SH-SY5Y (cell line): ENCODE data around the gene ZNF274.

ENCODE experiments used
- GATA2 ChIP-seq: IDR thresholded peaks from 2 replicates; pipeline ENCODE4 v1.6.1; 2011; ENCODE audit warnings: mild to moderate bottlenecking, low read depth, low read length
- GATA3 ChIP-seq: IDR thresholded peaks from 2 replicates; pipeline ENCODE4 v1.6.1; 2011; ENCODE audit warnings: low read depth, mild to moderate bottlenecking, low read length, moderate library complexity

DNA sequence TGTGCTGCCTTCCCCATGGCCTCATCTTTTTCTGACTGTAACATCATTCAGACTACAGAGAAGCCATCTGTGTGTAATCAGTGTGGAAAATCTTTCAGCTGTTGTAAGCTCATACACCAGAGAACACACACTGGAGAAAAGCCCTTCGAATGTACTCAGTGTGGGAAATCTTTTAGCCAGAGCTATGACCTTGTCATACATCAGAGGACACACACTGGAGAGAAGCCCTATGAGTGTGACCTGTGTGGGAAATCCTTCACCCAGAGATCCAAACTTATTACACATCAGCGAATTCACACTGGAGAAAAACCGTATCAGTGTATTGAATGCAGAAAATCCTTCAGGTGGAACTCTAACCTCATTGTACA, 78.7 kb downstream of the ZNF274 start:
- TF ChIP-seq GATA3 (no peak), GATA2 (no peak)
